ENCODE measurements around the gene FBLN5. TPM values are rescaled to one million over a fixed set of nuclear protein-coding genes. Genes with fewer than 3 reads are reported as not detected.
A peak's percentile ranks its signal among the peaks of the same experiment; 100 is the strongest.
"Not testable (repeated sequence)": the region's sequence is repeated elsewhere in the genome, so short reads cannot be mapped to it uniquely, and the experiment has no call there.

FBLN5 gene
- total RNA-seq, 1 donor from 2014 or later = 2.2 TPM

DNA sequence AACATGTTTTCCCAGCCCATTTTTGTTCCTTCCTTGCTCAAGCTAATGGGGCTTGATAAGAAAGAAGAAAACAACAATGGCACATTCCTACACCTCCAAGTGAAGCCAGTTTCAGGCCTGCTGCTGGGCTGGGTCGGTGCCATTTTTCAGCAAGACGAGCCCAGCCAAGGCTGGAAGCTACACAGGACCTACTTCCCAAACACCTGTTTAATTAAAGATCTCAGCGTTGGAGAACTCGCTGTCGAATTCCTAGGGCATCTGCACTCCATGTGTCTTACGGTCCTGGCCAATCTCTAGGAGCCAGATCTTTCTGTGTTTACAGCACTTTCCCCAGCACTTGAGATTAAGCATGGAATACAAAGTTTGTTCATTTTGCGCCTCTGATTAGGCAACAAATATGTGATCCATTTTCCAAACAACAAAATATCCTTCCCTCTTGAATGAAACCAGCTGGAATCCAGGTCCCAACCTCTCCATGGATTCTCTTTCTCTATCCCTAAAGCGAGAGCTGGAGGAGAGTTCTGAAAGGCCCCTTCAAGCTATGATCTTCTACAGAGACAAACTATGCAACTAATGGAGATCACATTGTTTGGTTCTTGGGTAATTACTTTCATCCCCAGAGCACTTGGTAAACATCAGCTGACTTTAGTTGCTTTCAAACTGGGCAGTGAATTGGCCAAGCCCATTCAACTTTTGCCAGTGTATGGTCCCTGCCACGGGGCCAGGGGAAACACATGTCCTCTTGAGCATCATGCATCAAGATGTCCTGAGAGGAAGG lies 45.9 kb downstream of the FBLN5 start:
- TF ChIP-seq, protein P1, sequence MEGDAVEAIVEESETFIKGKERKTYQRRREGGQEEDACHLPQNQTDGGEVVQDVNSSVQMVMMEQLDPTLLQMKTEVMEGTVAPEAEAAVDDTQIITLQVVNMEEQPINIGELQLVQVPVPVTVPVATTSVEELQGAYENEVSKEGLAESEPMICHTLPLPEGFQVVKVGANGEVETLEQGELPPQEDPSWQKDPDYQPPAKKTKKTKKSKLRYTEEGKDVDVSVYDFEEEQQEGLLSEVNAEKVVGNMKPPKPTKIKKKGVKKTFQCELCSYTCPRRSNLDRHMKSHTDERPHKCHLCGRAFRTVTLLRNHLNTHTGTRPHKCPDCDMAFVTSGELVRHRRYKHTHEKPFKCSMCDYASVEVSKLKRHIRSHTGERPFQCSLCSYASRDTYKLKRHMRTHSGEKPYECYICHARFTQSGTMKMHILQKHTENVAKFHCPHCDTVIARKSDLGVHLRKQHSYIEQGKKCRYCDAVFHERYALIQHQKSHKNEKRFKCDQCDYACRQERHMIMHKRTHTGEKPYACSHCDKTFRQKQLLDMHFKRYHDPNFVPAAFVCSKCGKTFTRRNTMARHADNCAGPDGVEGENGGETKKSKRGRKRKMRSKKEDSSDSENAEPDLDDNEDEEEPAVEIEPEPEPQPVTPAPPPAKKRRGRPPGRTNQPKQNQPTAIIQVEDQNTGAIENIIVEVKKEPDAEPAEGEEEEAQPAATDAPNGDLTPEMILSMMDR (conservative IDR thresholded peaks at IDR 0.05; ENCODE audit: low read depth, low read length) = no peak
- no peak for DNase-seq (ENCODE audit: low read depth)
- H3K4me3 ChIP-seq (ENCODE audit: low read depth, low read length) = no peak overlapping the region

GRCh38 chr14:91899806-91900205 lies 47.7 kb downstream of the FBLN5 start:
- TF ChIP-seq, protein P1 (conservative IDR thresholded peaks at IDR 0.05; ENCODE audit: low read depth, low read length) = no peak
- DNase-seq (ENCODE audit: low read depth) = no peak
- H3K4me3 ChIP-seq (ENCODE audit: low read depth, low read length) = no peak overlapping the region

DNA sequence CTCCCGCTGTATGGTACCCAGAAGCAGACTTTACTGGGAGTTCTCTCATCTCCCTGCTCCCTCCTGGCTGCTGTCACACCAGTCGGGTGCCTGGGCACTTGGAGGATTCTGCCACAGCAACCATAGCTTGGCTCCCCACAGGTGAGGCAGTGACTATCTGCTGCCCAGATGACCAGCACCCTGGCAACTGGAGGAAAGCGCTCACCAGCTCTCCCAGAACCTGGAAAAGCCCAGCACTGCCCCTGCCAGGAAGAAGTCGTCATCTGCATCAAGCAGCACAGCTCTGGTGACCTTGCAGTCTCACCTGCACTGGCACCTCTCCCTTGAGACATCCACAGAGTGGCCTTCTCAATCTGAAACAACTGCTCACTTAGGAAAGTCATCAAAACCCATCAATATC lies 48.3 kb downstream of the FBLN5 start:
- TF ChIP-seq, protein P1 (conservative IDR thresholded peaks at IDR 0.05; ENCODE audit: low read depth, low read length) = peak; percentile 20
- H3K4me3 ChIP-seq (ENCODE audit: low read depth, low read length) = no peak overlapping the region
- no peak for DNase-seq (ENCODE audit: low read depth)

- DNase-seq (ENCODE audit: low read depth) = peak; percentile 48
- TF ChIP-seq, protein P1 (conservative IDR thresholded peaks at IDR 0.05; ENCODE audit: low read depth, low read length) = no peak
- H3K4me3 ChIP-seq (ENCODE audit: low read depth, low read length) = no peak overlapping the region
Observed at GRCh38 chr14:91898372-91898771, 49.1 kb downstream of the FBLN5 start.

- H3K4me3 ChIP-seq (ENCODE audit: low read depth, low read length); DNase-seq (ENCODE audit: low read depth): not testable (repeated sequence)
Observed at GRCh38 chr14:91897716-91898115, 49.8 kb downstream of the FBLN5 start.

DNA sequence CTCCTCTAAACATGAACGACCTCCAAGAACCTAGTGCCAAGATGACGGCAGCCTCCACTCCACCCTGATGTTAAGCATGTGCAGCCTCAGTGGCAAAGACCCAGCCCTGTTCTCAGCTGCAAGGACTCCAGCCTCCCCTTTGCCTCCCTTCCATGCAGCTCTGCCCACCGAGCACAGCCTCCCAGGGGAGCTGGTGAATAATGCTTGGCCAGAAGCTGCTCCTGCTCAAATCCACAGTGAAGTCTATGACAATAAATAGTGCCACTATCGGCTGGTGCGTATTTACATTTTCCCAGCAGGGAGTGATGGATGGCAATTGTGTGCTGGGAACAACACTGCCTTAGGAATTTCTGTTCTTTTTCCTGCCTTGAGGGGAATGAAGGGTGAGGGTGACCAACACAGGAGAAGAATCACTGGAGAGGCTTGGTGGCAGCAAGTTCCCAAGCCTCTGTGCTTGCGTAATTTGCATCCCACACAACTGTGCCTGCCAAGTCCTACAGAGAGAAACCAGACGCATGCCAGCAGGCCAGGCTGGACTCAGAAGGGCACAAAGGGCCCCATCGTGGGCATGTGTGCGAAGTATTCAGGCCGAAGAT lies 50.3 kb downstream of the FBLN5 start:
- TF ChIP-seq, protein P1 (conservative IDR thresholded peaks at IDR 0.05; ENCODE audit: low read depth, low read length) = no peak
- H3K4me3 ChIP-seq (ENCODE audit: low read depth, low read length) = no peak overlapping the region
- DNase-seq (ENCODE audit: low read depth) = no peak

- TF ChIP-seq, protein P1 (conservative IDR thresholded peaks at IDR 0.05; ENCODE audit: low read depth, low read length) = no peak
- DNase-seq (ENCODE audit: low read depth) = no peak
- no peak overlapping the region for H3K4me3 ChIP-seq (ENCODE audit: low read depth, low read length)
Observed at GRCh38 chr14:91896419-91896818, 51.1 kb downstream of the FBLN5 start.
